Endothelial cell of hepatic sinusoid (primary cell): ENCODE results near the gene KDR.

ENCODE experiments used
- in situ Hi-C: cut with HindIII; loops from 2 replicates; pipeline ENCODE4 v1.10.0; 2017; ENCODE audit warnings: low sequenced_read_pairs

The KDR gene

GRCh38 chr4:55125087-55125721 lies at the start of gene KDR:
Gene KDR (minus strand): TSS chr4:55125595. CDS start chr4:55125293, 302 bp downstream.
- in situ Hi-C loops, result no loop called here

DNA sequence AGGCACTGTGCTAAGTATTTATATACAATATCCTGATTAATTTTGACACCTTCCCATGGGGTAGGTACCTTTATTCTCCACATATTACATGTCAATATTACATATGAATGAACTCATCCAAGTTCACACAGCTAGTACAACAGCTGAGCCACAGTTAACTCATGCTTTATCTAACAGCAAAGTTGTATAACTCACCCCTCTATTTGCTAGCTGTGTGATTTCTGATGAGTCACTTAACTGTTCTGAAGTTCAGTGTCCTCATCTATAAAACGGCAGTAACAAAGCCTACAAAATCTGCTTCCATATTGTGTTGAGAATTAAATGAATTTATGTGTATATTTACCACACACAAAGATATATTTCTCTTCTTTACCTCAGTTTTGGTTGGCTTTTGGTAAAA lies 48.2 kb upstream of the KDR start:
- in situ Hi-C loops, result no loop called here

GRCh38 chr4:55172694-55173287 lies 47.4 kb upstream of the KDR start:
- in situ Hi-C loops, result no loop called here

GRCh38 chr4:55170462-55170861 lies 45.1 kb upstream of the KDR start:
- in situ Hi-C loops, result no loop called here

DNA sequence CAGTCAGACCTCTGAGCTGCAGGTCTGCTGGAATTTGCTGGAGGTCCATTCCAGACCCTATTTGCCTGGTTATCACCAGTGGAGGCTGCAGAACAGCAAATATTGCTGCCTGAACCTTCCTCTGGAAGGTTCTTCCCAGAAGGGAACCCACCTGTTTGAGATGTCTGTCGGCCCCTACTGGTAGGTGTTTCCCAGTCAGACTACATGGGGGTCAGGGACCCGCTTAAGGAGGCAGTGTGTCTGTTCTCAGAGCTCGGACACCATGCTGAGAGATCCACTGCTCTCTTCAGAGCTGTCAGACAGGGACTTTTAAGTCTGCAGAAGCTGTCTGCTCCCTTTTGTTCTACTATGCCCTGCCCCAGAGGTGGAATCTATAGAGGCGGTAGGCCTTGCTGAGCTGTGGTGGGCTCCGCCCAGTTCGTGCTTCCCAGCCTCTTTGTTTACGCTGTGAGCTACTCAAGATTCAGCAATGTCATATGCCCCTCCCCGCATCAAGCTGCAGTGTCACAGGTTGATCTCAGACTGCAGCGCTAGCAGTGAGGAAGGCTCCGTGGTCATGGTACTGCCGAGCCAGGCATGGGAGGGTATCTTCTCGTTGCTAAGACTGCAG lies 44.1 kb upstream of the KDR start:
- in situ Hi-C loops, result no loop called here

DNA sequence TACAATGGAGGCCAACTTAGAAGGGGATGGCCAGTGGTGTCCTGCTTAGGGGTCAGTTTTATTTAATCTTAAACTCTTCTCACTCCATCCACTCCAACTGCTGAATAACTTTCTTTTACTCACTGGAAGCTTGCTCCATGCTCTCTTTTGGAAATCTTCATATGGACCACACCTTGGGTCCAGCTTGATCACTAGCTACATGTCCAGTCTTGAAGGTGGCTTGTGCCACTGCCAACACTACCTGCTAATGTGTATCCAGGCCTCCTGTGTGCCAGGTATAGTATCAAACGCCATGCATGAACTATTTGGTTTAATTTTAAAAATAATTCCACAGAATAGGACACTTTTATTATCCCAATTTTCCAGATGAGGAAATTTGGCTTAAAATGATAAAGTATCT lies 37.0 kb upstream of the KDR start:
- in situ Hi-C loops, result no loop called here

- in situ Hi-C loops, result no loop called here
Observed at GRCh38 chr4:55161739-55162138, 36.3 kb upstream of the KDR start.

DNA sequence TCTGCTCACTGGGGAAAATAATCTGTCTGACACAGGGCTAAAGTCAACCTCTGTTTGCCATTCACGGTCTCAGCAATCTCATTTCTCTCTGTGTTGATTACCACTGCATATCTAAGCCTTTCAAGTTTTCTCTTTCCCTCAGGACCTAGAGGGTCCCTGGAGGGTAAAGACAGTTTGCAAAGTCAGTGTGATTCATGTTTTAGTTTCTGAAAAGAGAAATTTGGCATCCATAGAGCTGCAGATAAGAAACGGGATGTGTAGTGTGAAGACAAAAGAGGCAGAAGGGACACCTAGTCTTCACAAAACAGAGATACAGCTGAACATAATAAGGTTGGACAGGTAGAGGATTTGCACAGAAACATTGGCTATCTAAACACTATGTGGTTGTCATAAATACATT lies 34.5 kb upstream of the KDR start:
- in situ Hi-C loops, result no loop called here

DNA sequence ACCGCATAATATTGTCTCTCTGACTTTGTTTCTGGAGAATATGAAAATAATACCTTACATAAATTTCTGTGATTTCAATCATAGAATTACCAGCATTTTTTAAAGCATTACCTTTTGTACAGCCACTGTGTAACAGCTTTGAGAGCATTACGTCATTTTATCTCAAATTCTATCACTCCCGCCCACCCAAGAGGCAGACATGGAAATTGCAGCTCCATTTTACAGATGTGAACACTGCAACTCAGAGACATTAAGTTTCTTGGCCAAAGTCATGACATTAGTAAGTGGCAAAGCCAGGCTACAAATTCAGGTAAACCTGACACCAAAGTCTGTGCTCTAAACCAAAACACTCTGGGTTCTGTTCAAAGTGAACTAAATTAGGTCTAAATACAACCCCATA lies 33.6 kb upstream of the KDR start:
- in situ Hi-C loops, result no loop called here

- in situ Hi-C loops, result no loop called here
Observed at GRCh38 chr4:55157559-55158277, 32.3 kb upstream of the KDR start.

- in situ Hi-C loops, result no loop called here
Observed at GRCh38 chr4:55154933-55155332, 29.5 kb upstream of the KDR start.

GRCh38 chr4:55154290-55154880 lies 29.0 kb upstream of the KDR start:
- in situ Hi-C loops, result no loop called here

GRCh38 chr4:55143858-55144257 lies 18.5 kb upstream of the KDR start:
- in situ Hi-C loops, result no loop called here

DNA sequence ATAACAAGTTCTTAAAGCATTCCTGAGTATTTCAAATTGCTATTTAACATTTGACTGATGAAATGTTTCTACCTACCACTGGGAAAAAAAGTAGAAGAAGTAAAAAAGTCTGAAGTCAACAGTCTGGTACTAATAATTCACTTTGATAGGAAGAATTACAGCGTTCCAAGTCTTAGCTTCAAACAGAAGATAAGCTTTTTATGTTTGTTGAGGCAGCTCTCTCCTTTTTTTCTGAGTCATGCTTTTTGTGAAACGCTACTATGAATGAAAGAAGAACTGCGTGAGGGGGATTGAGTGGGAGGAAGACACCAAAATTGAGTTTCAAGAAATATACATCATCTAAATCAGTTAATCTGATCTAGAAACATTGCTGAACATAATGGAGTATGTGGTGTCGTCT lies 13.0 kb upstream of the KDR start:
- in situ Hi-C loops, result no loop called here

DNA sequence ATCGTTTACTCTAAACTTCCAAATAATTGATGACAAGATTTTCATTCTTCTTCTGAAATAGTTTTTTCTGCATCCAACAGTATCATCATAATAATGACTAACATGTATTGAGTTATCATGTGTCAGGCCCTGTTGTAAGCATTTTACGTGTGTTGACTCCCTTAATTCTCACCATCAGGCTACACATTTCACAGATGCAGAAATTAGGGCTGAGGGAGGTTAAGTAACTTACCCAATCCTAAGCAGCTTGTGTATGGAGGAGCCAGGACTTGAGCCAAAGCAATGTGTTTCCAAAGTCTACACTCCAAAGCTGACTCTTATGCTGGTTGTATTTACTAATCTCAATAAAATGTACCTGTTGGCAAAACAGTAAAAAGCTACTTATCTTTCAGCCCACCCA lies 11.2 kb upstream of the KDR start:
- in situ Hi-C loops, result no loop called here

DNA sequence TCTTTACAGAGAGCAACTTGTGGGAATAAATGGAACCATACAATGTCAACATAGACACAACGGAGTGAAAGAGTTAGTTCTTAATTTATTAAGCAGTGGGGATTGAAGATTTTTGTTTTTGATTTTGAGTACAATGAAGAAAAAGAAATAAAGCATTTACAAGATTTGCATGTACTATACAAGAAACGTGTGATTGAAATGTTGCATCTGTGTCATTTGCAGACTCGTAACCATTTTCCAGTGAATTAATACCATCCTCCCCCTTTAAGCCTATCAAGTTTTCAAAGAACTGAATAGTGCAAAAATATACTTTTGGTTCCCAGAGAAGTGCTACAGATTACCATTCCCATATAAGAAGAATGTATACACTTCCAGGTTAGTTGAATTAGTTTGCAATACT lies 8.6 kb upstream of the KDR start:
- in situ Hi-C loops, result no loop called here

DNA sequence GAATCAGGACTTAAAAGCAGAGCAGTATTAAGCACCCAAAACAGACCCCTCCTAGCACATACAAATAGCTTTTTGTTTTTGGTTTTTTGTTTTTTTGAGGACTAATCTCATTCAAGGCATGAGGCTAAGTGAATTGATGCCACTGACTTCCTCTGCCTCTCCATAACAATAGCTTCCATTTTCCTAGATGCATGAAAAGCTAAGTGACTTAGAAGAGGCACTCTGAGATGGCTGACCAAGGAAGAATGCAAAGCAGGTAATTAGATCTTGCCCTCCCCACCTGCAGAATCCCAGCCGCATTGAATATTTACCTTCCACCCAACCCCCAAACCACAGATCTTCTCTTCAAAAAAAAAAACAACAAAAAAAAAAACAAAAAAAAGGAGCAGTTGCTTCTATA lies 7.4 kb upstream of the KDR start:
- in situ Hi-C loops, result no loop called here

- in situ Hi-C loops, result no loop called here
Observed at GRCh38 chr4:55127521-55127920, 2.1 kb upstream of the KDR start.

DNA sequence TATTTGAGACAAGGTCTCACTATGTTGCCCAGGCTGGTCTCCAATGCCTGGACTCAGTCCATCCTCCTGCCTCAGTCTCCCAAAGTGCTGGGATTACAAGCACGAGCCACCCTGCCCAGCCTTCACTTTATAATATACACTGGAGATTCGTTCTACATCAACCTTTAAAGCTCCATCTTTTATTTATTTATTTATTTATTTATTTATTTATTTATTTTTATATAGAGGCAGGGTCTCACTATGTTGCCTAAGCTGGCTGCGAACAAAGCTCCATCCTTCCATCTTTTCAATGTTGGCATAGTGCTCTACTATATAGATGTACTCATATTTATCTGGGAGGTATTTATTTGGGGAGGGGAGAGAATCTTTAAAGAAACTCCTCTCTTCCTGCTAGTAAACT lies 1.7 kb upstream of the KDR start:
- in situ Hi-C loops, result no loop called here

GRCh38 chr4:55125763-55126541 lies 557 bp upstream of the KDR start:
- in situ Hi-C loops, result no loop called here
